Central memory CD4-positive, alpha-beta T cell (primary cell): ENCODE measurements around the gene IRF1.

Experiments used
- DNase-seq: peaks from one replicate; pipeline ENCODE4 v3.0.0; 2022

Gene IRF1

DNA sequence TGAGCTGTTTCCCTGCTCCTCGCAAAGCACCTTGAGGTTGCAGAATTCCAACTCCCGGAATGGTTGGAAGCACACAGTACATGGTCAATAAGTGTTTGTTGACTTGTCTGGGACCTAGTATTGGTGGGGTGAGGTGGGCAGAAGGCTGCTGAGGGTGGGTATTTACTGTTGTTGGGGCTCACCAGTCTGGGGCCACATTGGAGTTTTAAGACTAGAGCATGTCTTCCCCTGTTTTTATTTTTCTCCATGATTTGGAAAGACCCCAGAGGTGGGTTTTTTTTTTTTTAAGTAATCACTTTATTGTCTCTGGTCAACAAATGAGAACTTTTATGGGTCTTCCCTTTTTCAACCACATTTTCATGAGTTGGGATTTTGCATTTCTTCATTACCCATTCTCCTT is 55.1 kb downstream of the IRF1 start:
- DNase-seq = no peak

DNA sequence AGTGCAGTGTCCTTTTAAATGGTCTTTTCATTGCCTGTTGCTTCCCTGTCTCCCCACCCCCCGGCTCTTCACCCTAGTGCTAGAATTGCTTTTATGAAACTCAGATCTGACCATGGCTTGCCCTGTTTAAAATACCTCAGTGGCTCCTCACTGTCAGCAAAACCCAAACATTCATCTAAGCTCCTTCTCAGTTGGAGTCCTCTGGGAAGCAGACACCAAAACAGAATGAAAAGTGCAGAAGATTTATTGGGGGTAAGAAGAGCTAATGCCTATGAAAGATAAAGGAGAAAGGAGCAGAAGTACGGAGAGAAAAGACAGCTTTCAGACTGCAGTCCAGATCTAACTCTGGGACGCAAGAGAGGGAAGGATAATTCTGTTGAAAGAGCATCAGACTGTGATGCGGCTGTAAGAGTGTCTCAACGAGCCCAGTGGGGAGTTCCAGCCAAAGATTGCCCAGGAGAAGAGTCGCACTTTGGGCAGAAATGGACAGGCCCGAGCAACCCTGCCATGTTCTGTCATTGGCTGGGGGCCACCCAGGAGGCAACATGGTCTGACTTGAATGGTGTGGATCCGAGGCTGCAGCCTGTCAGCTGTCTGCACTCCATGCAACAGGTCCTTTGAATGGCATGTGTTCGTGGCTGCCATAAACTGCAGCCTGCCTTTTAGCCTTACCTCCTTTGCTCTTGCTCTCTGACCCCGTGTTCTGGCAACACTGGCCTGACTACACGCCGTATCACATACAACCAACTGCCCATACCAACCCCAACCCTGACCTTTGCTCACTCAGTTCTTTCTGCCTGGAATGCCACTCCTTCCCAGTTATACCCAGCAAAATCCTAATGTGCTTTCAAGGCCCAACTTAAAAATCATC is 55.9 kb downstream of the IRF1 start:
- DNase-seq = no peak

DNA sequence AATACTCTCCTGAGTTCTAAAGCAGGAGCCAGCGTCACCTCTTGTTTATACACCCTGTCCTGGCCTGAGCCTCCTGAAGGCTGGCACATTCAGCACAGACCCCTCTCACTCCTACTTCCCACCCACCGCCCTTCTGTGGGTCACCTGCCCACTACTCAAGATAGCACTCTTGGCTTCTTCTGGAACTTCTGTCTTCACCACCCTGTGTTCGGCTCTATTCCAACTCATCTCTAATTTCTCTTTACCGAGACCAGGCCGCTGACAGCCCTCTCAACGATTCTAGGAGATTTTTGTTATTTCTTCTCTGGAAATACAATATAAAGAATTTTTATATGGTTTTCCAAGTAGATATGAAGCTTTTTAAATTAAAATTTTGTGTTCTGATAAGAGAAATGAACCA is 57.4 kb downstream of the IRF1 start:
- DNase-seq = no peak

DNA sequence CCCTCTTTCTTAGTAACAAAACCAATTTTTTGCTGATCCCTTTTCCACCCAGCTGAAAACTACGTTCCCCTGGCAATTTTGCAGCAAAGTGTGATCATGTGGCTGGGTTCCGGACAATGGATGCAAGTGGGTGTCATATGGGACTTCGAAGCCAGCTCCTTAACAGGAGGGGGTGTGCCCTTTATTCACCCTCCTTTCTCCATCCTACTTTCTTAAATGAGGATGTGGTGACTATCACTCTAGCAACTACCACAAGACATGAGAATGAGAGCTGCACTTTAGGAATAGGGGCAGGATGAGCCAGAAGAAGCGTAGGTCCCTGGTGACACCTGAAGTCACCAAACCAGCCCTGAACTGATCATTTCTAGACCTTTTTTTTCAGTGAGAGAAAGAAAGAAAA is 58.9 kb downstream of the IRF1 start:
- no peak for DNase-seq
